SKM-1 treated with dmso at 0.1 percent for 144 hours (cell line): ENCODE data around the gene ANKRD44.
A peak's percentile ranks its signal among the peaks of the same experiment; 100 is the strongest.
"Not testable (repeated sequence)": the region's sequence is repeated elsewhere in the genome, so short reads cannot be mapped to it uniquely, and the experiment has no call there.

Experiments used
- DNase-seq: peaks from one replicate; lab custom pipeline; 2025; ENCODE audit not compliant: unreplicated experiment; lab: John Stamatoyannopoulos, UW

ANKRD44 gene

GRCh38 chr2:197054437-197054836, 256.1 kb downstream of the ANKRD44 start:
- no peak for DNase-seq

DNA sequence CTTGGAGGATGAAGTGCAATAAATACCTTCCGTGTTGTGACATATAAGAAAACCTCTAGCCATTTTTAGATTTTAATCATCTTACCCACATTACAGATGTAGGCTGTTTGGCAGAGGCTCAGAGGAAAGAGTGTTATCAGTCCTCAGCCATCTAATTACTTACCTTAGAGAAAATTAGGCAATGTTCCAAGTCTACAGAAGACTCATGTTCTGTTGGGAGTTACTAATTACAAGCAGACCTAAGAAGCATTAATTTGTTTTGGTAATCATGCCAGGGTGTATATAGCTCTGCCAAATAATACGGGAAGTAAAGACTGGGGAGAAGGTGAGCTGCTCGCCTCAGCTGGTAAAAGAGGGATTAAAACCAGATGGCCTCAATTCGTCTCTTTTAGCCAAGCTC, 258.2 kb downstream of the ANKRD44 start:
- no peak for DNase-seq

GRCh38 chr2:197045115-197045514, 265.5 kb downstream of the ANKRD44 start:
- DNase-seq = peak; percentile 82

DNA sequence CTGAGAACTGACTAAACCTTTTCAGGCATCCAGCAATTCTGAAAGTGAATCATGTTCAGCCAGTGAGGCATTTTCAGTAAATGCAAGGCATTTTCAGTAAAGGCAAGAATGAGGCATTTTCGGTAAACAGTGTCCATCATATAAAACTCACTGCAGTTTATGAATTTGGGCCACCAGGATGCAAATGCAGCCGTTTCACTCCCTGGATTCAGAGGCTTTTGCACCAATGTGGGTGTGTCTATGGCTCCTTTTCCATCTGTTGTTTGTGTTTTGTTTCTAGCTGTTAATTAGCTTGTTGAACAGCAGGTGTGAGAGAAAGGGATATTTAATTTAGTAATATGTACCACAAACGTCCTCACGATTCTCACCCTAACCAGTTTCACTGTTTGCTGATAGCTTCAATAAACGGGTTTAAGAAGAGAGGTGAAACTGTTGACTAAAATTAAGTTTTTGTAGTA, 267.8 kb downstream of the ANKRD44 start:
- DNase-seq = no peak

- DNase-seq = no peak
These were observed 272.6 kb downstream of the ANKRD44 start for GRCh38 chr2:197037863-197038398.

DNA sequence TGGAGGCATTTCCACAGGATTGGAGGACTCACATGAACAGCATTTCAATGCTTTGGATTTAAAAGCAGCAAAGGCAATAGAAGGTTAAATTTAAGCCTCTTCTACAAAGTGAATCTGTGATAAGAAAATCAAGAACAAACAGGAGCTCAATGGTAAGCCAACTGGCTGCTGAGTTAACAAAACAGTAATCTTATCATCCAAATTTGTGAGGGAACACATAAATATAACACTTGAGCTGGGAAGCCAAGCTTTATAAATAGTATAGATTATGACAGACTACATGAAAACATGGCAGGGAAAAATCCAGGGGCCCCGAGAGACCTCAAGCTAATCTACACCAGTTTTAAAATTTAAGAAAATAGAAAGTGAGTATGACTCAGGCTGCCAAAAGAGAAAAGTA, 275.6 kb downstream of the ANKRD44 start:
- no peak for DNase-seq

DNA sequence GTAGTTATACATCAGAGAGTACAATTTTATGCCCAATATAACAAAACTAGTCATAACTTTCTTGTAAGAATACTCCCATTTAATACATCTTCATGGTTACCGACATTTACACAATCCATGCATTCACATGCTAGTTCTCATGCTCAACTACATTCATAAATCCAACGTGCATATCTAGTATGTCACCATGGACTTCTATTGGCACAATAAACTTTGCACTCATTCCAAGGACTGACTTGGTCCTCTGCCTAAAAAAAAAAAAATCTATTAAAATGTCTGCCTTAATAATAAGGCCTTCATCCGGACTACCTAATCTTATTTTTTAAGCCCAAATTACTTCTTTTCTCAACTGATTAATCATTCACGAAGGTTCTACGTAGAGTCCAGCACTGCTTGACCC, 276.3 kb downstream of the ANKRD44 start:
- no peak for DNase-seq

DNA sequence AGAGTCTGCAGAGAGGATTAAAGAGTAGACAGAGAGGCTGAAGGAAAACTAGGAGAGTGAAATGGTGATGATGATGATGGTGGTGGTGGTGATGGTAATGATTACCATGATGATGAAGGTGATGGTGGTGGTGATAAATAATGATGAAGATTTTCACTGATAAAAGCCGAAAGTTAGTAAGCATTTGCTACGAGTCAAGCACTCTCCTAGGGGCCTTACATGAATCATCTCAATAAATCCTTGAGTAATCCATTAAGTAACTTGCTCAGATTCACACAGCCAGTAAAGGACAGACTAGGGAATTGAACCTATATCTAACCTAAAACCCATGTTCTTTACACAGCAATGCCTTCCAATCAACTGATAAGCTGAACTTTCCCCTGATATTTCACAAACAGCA, 277.4 kb downstream of the ANKRD44 start:
- no peak for DNase-seq

- DNase-seq = no peak
These were observed 278.8 kb downstream of the ANKRD44 start for GRCh38 chr2:197031803-197032202.

GRCh38 chr2:197030090-197030489, 280.5 kb downstream of the ANKRD44 start:
- DNase-seq = no peak

DNA sequence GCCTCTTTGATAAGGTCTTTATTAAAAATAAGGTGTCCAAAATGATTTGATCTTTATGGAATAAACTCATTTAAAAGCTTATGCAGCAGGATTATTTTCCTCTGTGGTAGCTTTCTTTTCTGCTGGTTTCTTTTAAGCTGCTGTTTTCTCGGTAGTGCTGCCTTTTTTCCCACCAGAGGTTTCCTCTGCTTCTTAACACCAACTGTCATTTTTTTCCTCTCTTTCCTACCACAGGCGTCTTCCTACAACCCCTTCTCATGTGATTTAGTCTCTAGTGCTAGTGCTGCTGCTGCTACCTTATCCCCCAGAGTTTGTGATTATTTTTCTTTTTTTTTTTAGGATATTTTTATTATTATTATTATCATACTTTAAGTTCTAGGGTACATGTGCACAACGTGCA, 281.9 kb downstream of the ANKRD44 start:
- DNase-seq = no peak

- no peak for DNase-seq
These were observed 282.4 kb downstream of the ANKRD44 start for GRCh38 chr2:197028230-197028629.

DNA sequence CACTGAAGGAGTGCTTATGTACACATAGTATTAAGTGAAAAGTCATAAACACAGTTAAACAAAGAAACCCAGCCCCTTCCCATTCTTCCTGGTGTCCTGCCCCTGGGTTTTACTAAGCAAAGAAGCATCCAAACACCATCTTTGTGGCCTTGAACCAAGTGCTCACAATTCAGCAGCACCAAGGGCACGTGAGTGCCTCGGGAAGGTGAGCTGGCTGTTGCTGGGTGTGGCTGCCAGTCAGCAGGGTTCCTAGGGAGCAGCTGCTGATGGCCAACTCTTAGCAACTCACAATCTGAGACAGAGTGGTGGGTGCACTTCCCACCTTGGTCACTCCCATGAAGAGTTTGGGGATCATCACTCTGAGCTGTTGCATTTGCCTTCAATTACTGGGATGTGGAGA, 286.4 kb downstream of the ANKRD44 start:
- no peak for DNase-seq

GRCh38 chr2:197020921-197021320, 289.7 kb downstream of the ANKRD44 start:
- DNase-seq = not testable (repeated sequence)

- DNase-seq = no peak
These were observed 297.5 kb downstream of the ANKRD44 start for GRCh38 chr2:197013098-197013497.

- DNase-seq = peak; percentile 46
These were observed 298.6 kb downstream of the ANKRD44 start for GRCh38 chr2:197011801-197012641.

- no peak for DNase-seq
These were observed 299.6 kb downstream of the ANKRD44 start for GRCh38 chr2:197011021-197011417.

DNA sequence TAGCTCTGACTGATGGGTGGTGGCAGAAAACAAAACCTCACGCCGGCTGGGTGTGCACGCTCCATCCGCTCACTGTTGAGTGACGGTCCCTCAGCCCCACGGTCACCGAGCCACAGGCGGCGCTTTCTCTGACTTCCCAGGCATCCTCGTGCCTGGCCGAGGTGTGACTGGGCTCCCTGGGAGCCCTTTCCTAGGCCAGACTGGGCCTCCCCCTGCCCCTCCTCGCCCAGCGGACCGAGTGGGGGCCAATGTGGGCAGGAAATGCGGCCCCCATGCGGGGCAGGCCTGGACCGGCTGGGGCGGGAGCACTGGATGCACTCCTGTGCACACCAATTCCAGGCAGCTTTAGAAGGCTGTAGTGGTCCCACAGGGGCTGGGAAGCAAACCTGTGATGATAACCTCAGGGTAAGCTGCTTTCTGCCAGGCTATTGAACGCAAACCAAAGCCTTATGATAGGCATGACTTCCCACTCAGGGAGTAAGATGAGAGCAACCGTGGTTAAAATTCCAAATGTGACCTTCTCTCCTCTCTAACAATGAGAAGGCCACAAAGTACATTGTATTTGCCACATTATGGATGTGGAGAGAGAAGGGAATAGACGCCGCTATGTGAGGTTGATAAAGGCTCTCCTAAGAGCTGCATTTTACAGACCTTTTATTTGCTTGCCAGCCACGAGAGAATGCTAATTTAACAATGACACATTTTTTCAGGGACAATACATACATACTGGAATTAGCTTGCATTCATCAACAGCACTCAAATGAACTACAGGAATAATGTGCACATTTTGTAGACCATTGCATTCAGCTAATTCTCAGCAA, 300.2 kb downstream of the ANKRD44 start:
- no peak for DNase-seq

- DNase-seq = not testable (repeated sequence)
These were observed 301.7 kb downstream of the ANKRD44 start for GRCh38 chr2:197008741-197009341.

- DNase-seq = no peak
These were observed 302.6 kb downstream of the ANKRD44 start for GRCh38 chr2:197007716-197008628.
